OCI-M2 (cell line): ENCODE data around the gene IBSP.

Experiments
- DNase-seq: peaks from one replicate; lab custom pipeline; 2025; ENCODE audit not compliant: unreplicated experiment; lab: John Stamatoyannopoulos, UW

Gene IBSP

GRCh38 chr4:87835743-87836142 lies 36.4 kb downstream of the IBSP start:
- DNase-seq: no peak

- DNase-seq: no peak
These were observed 38.9 kb downstream of the IBSP start for GRCh38 chr4:87838205-87838604.

- no peak for DNase-seq
These were observed 39.7 kb downstream of the IBSP start for GRCh38 chr4:87838890-87839591.

- no peak for DNase-seq
These were observed 40.2 kb downstream of the IBSP start for GRCh38 chr4:87839592-87839946.

- DNase-seq: no peak
These were observed 40.8 kb downstream of the IBSP start for GRCh38 chr4:87840149-87840548.

- DNase-seq: no peak
These were observed 44.6 kb downstream of the IBSP start for GRCh38 chr4:87843936-87844335.

GRCh38 chr4:87844452-87844851 lies 45.1 kb downstream of the IBSP start:
- no peak for DNase-seq

- DNase-seq: no peak
These were observed 46.9 kb downstream of the IBSP start for GRCh38 chr4:87846226-87846625.

GRCh38 chr4:87848622-87849351 lies 49.4 kb downstream of the IBSP start:
- no peak for DNase-seq

- peak; percentile 17 for DNase-seq
These were observed 50.3 kb downstream of the IBSP start for GRCh38 chr4:87849612-87850011.

GRCh38 chr4:87851332-87851731 lies 52.0 kb downstream of the IBSP start:
- no peak for DNase-seq

GRCh38 chr4:87851953-87852352 lies 52.6 kb downstream of the IBSP start:
- DNase-seq: no peak

- DNase-seq: no peak
These were observed 53.8 kb downstream of the IBSP start for GRCh38 chr4:87853108-87853507.

GRCh38 chr4:87853891-87854290 lies 54.5 kb downstream of the IBSP start:
- DNase-seq: no peak

GRCh38 chr4:87855559-87855958 lies 56.2 kb downstream of the IBSP start:
- no peak for DNase-seq

GRCh38 chr4:87856816-87857215 lies 57.5 kb downstream of the IBSP start:
- DNase-seq: no peak

GRCh38 chr4:87857789-87858188 lies 58.4 kb downstream of the IBSP start:
- DNase-seq: no peak
